Activated CD4-positive, alpha-beta T cell treated with anti-CD3 and anti-CD28 coated beads, Interleukin-2, amount 50 U/mL, for 24 hours (primary cell): ENCODE data around the gene MYH9.
"Not testable (repeated sequence)": the region's sequence is repeated elsewhere in the genome, so short reads cannot be mapped to it uniquely, and the experiment has no call there.

ENCODE experiments used
- DNase-seq, 2 donors: peaks; one replicate each; pipeline ENCODE4 v3.0.0-alpha.2; 2020; ENCODE audit warnings: low read depth in 1 of 2, low spot score in 1 of 2

MYH9 gene

GRCh38 chr22:36387959-36388726 lies at the start of gene MYH9:
Gene MYH9 (minus strand): TSS chr22:36387967. CDS start chr22:36349236, 38,731 bp downstream.
- DNase-seq = peak; percentile 97 to 98

- DNase-seq = peak; percentile 20 to 59
These were observed 48.0 kb upstream of the MYH9 start for GRCh38 chr22:36435516-36436415.

- DNase-seq = no peak
These were observed 45.8 kb upstream of the MYH9 start for GRCh38 chr22:36433318-36434231.

GRCh38 chr22:36432592-36433317 lies 45.0 kb upstream of the MYH9 start:
- DNase-seq = no peak

- no peak for DNase-seq
These were observed 44.2 kb upstream of the MYH9 start for GRCh38 chr22:36431977-36432376.

- no peak for DNase-seq
These were observed 43.1 kb upstream of the MYH9 start for GRCh38 chr22:36430863-36431262.

GRCh38 chr22:36427952-36428351 lies 40.2 kb upstream of the MYH9 start:
- not testable (repeated sequence) for DNase-seq

- DNase-seq = no peak
These were observed 38.3 kb upstream of the MYH9 start for GRCh38 chr22:36425977-36426523.

GRCh38 chr22:36424901-36425579 lies 37.3 kb upstream of the MYH9 start:
- no peak for DNase-seq

- DNase-seq = not testable (repeated sequence)
These were observed 36.7 kb upstream of the MYH9 start for GRCh38 chr22:36424466-36424865.

- DNase-seq = no peak
These were observed 36.0 kb upstream of the MYH9 start for GRCh38 chr22:36423461-36424404.

GRCh38 chr22:36422287-36423014 lies 34.7 kb upstream of the MYH9 start:
- DNase-seq = no peak

GRCh38 chr22:36419912-36420882 lies 32.4 kb upstream of the MYH9 start:
- DNase-seq = no peak

- no peak for DNase-seq
These were observed 31.6 kb upstream of the MYH9 start for GRCh38 chr22:36419177-36419911.

GRCh38 chr22:36417281-36417686 lies 29.5 kb upstream of the MYH9 start:
- no peak for DNase-seq
